HepG2 (cell line): Measurements from ENCODE around the gene ABCC3. TPM values are rescaled to one million over a fixed set of nuclear protein-coding genes. Genes with fewer than 3 reads are reported as not detected.

ENCODE experiments used
- ATAC-seq: fragments of 200-7000 bp; cut with Tn5 transposase; 3 replicates; pipeline ENCODE4 v1.9.1; 2020; ENCODE audit warnings: mild to moderate bottlenecking, moderate library complexity
- BruUV-seq: library from RNA; stranded (reverse); fragments of 400-500 nt; replicated peaks from 2 replicates; lab custom pipeline; 2021; lab: Mats Ljungman, UMichigan
- CTCF ChIA-PET: fragments of 300-600 bp; formaldehyde crosslinking; extraction: SDS; loops from one replicate; lab custom pipeline; 2021; ENCODE audit warnings: low total read pairs, inconsistent platforms, low intra/inter-chr PET ratio; lab: Yijun Ruan, JAX
- POLR2A ChIA-PET: fragments of 350-600 bp; sonication (Branson Sonifier 250); formaldehyde crosslinking; loops from one replicate; lab custom pipeline; 2020; ENCODE audit warnings: antibody characterized with exemption, inconsistent platforms; lab: Yijun Ruan, JAX
- DNase-seq: peaks from one replicate; pipeline ENCODE4 v3.0.0-alpha.2; 2015; ENCODE audit warnings: low spot score
- FAIRE-seq: peaks from 3 replicates; lab custom pipeline; 2011; peaks lifted over from hg19 to GRCh38; lab: Jason Lieb, UNC
- H2AFZ ChIP-seq: one replicate; pipeline ENCODE4 v1.6.1; 2011; ENCODE audit warnings: low read length, inconsistent platforms
- H3K27ac ChIP-seq: fragments of 300-600 bp; 3 replicates; pipeline ENCODE4 v1.8.0; 2011; ENCODE audit warnings: mixed run types, mild to moderate bottlenecking, mixed read lengths, low read length, inconsistent platforms; ENCODE audit not compliant: insufficient read depth; ENCODE audit errors: extremely low read length
- H3K27me3 ChIP-seq, 2 experiments: fragments of 200-600 bp in 1 of 2; 2 replicates in 1 of 2; 3 replicates in 1 of 2; pipeline versions ENCODE4 v1.6.0 to v1.8.0; 2011; ENCODE audit warnings: low read length in 2 of 2, mild to moderate bottlenecking in 2 of 2, moderate library complexity in 2 of 2, inconsistent platforms in 1 of 2; ENCODE audit not compliant: insufficient read depth in 2 of 2, control insufficient read depth in 1 of 2
- H3K36me3 ChIP-seq, 2 experiments: fragments of 200-600 bp in 1 of 2; replicated peaks in 1 of 2; 2 replicates in 1 of 2; 3 replicates in 1 of 2; pipeline versions ENCODE4 v1.5.1 to v1.8.0; 2011; ENCODE audit warnings: low read length in 2 of 2, inconsistent platforms in 1 of 2; ENCODE audit not compliant: insufficient read depth in 2 of 2, control insufficient read depth in 1 of 2
- H3K4me1 ChIP-seq: 2 replicates; pipeline ENCODE4 v1.5.1; 2012; ENCODE audit warnings: low read length, inconsistent platforms; ENCODE audit not compliant: insufficient read depth
- H3K4me2 ChIP-seq: 2 replicates; pipeline ENCODE4 v1.6.0; 2011; ENCODE audit warnings: low read depth, low read length, inconsistent platforms
- H3K4me3 ChIP-seq, 3 experiments: fragments of 200-600 bp in 1 of 3; sonication (generic), shearing (Covaris generic) in 1 of 3; replicated peaks in 1 of 3; 2 replicates each; pipeline ENCODE4 v1.5.1; 2011 to 2016; ENCODE audit warnings: low read length in 3 of 3, inconsistent platforms in 2 of 3, low read depth in 2 of 3, mild to moderate bottlenecking in 2 of 3, control low read depth in 1 of 3, mixed read lengths in 1 of 3; ENCODE audit not compliant: insufficient read depth in 1 of 3
- H3K79me2 ChIP-seq: one replicate; pipeline ENCODE4 v1.6.1; 2011; ENCODE audit warnings: low read length, inconsistent platforms; ENCODE audit not compliant: insufficient read depth
- H3K9ac ChIP-seq: 2 replicates; pipeline ENCODE4 v1.6.0; 2011; ENCODE audit warnings: mild to moderate bottlenecking, low read depth, low read length, inconsistent platforms; ENCODE audit not compliant: insufficient read depth
- H3K9me3 ChIP-seq: 2 replicates; pipeline ENCODE4 v1.5.1; 2012; ENCODE audit warnings: mild to moderate bottlenecking, low read length
- H4K20me1 ChIP-seq: 2 replicates; pipeline ENCODE4 v1.6.0; 2011; ENCODE audit warnings: inconsistent platforms, mild to moderate bottlenecking, low read length, moderate library complexity; ENCODE audit not compliant: insufficient read depth
- EHMT2 ChIP-seq: fragments of 200-600 bp; sonication (generic); IDR thresholded peaks from 2 replicates; pipeline ENCODE4 v1.7.0; 2017; ENCODE audit warnings: antibody characterized with exemption, low read depth, low read length, borderline replicate concordance
- ELF4 ChIP-seq: sonication (generic); formaldehyde crosslinking; IDR thresholded peaks from 2 replicates; pipeline ENCODE4 v1.5.0; 2020; ENCODE audit warnings: missing genetic modification reagents, mild to moderate bottlenecking, moderate library complexity, borderline replicate concordance
- EP300 ChIP-seq, 3 experiments: sonication (generic) in 1 of 3; formaldehyde crosslinking in 1 of 3; IDR thresholded peaks; 2 replicates each; pipeline versions ENCODE4 v1.5.1 to v1.6.1; 2011 to 2020; ENCODE audit warnings: low read depth in 2 of 3, low read length in 2 of 3, borderline replicate concordance in 1 of 3, improper control_type of control experiment in 1 of 3, mild to moderate bottlenecking in 1 of 3, missing genetic modification reagents in 1 of 3, moderate library complexity in 1 of 3
- FOXO1 ChIP-seq: sonication (generic); formaldehyde crosslinking; IDR thresholded peaks from 2 replicates; pipeline ENCODE4 v1.4.0; 2020; ENCODE audit warnings: missing genetic modification reagents
- MED13 ChIP-seq: sonication (generic); formaldehyde crosslinking; IDR thresholded peaks from 2 replicates; pipeline ENCODE4 v1.5.0; 2020; ENCODE audit warnings: missing genetic modification reagents
- MEIS2 ChIP-seq: sonication (generic); formaldehyde crosslinking; IDR thresholded peaks from 2 replicates; pipeline ENCODE4 v1.9.0; 2021; ENCODE audit warnings: mild to moderate bottlenecking, missing genetic modification reagents
- MLXIP ChIP-seq: sonication (generic); formaldehyde crosslinking; IDR thresholded peaks from 2 replicates; pipeline ENCODE4 v1.9.0; 2021; ENCODE audit warnings: missing genetic modification reagents, borderline replicate concordance
- SAP130 ChIP-seq: IDR thresholded peaks from 2 replicates; pipeline ENCODE4 v1.6.1; 2016; ENCODE audit warnings: low read depth
- ZMYM2 ChIP-seq: sonication (generic); formaldehyde crosslinking; IDR thresholded peaks from 2 replicates; pipeline ENCODE4 v1.8.0; 2022; ENCODE audit warnings: mild to moderate bottlenecking, missing genetic modification reagents
- ZNF256 ChIP-seq: sonication (generic); formaldehyde crosslinking; conservative IDR thresholded peaks from 2 replicates; pipeline ENCODE4 v1.4.0; 2020; ENCODE audit warnings: missing genetic modification reagents
- ZNF841 ChIP-seq: sonication (generic); formaldehyde crosslinking; IDR thresholded peaks from 2 replicates; pipeline ENCODE4 v1.8.1; 2023; ENCODE audit warnings: missing genetic modification reagents, borderline replicate concordance
- WGBS: methylation state at CpG from one replicate; pipeline ENCODE4 v1.1.6; 2017; ENCODE audit warnings: low lambda C conversion rate; 5-methylcytosine and 5-hydroxymethylcytosine counted together
- in situ Hi-C: cut with HindIII; loops from 2 replicates; pipeline ENCODE4 v1.10.0; 2017; ENCODE audit warnings: low pct_unique_long_range_greater_than_20kb; ENCODE audit not compliant: extremely low pct_ligation_motif_present
- intact Hi-C: fragments of 100-400 bp; cut with micrococcal nuclease; formaldehyde crosslinking; loops from one replicate; pipeline ENCODE4 v1.10.0; 2022; ENCODE audit not compliant: unreplicated experiment
- polyA plus RNA-seq, 8 experiments: library from polyadenylated mRNA; depleted of rRNA in 3 of 8; stranded (reverse) in 7 of 8; unstranded in 1 of 8; fragments of >200 nt; fragmentation: Illumina TruSeq in 4 of 8; extraction: Trizol in 4 of 8; gene quantifications; 2 replicates each; pipeline versions ENCODE4 v1.2.1 to v1.2.3, GENCODE V29; 2011 to 2016; ENCODE audit warnings: low read depth in 4 of 8, missing spikeins in 1 of 8, mixed read lengths in 1 of 8; ENCODE audit not compliant: insufficient read depth in 1 of 8
- total RNA-seq, 5 experiments: library from RNA; depleted of rRNA; stranded (reverse); fragments of >200 nt; fragmentation: Illumina TruSeq; extraction: Trizol; gene quantifications; 2 replicates each; pipeline ENCODE4 v1.2.3, GENCODE V29; 2016; ENCODE audit warnings: low read depth in 1 of 5
- TF ChIP-seq, protein P1 (sequence below), 2 experiments: sonication (generic) in 1 of 2; formaldehyde crosslinking in 1 of 2; IDR thresholded peaks; 2 replicates each; pipeline versions ENCODE4 v1.6.1 to v1.9.0; 2014 to 2022; ENCODE audit warnings: antibody characterized with exemption in 1 of 2, borderline replicate concordance in 1 of 2, inconsistent platforms in 1 of 2, low read depth in 1 of 2, missing genetic modification reagents in 1 of 2

ABCC3 gene
- total and polyA plus RNA-seq, 2 of the 13 experiments (the other 11 are each of a cell fraction or from before 2014, with no cell fraction given): 25.2 to 50.7 TPM

GRCh38 chr17:50719924-50720794 is 85.5 kb downstream of the ABCC3 start:
- intact Hi-C loops: no loop called here
- peaks cover 70% of the 10 kb centered on the region for H3K4me1 ChIP-seq
- H2AFZ ChIP-seq: no peak overlapping the region
- TF ChIP-seq FOXO1 (no peak), ZNF841 (CRISPR knock-in tag) (0 out of 2 replicates have a peak, but pooled peaks have one; percentile 12), ZMYM2 (CRISPR knock-in tag) (0 out of 2 replicates have a peak, but pooled peaks have one; percentile 19), MLXIP (CRISPR knock-in tag) (0 out of 2 replicates have a peak, but pooled peaks have one; percentile 67), ELF4 (CRISPR knock-in tag) (0 out of 2 replicates have a peak, but pooled peaks have one; percentile 35), SAP130 (CRISPR knock-in tag) (0 out of 2 replicates have a peak, but pooled peaks have one; percentile 18), ZNF256 (CRISPR knock-in tag) (0 out of 2 replicates have a peak, but pooled peaks have one; percentile 4), EP300 (IDR thresholded peaks at IDR 0.05; ENCODE audit: low read depth in 2 of 2, low read length in 2 of 2) (peak in 1 of 2 experiments; percentile 2; a peak in 1 of 4 replicates), EP300 (CRISPR knock-in tag; IDR thresholded peaks at IDR 0.05; ENCODE audit: borderline replicate concordance) (no peak), MED13 (CRISPR knock-in tag) (peak; percentile 10; the same call in 1 of the 2 replicates), MEIS2 (0 out of 2 replicates have a peak, but pooled peaks have one; percentile 7), EHMT2 (no peak)
- TF ChIP-seq, protein P1, sequence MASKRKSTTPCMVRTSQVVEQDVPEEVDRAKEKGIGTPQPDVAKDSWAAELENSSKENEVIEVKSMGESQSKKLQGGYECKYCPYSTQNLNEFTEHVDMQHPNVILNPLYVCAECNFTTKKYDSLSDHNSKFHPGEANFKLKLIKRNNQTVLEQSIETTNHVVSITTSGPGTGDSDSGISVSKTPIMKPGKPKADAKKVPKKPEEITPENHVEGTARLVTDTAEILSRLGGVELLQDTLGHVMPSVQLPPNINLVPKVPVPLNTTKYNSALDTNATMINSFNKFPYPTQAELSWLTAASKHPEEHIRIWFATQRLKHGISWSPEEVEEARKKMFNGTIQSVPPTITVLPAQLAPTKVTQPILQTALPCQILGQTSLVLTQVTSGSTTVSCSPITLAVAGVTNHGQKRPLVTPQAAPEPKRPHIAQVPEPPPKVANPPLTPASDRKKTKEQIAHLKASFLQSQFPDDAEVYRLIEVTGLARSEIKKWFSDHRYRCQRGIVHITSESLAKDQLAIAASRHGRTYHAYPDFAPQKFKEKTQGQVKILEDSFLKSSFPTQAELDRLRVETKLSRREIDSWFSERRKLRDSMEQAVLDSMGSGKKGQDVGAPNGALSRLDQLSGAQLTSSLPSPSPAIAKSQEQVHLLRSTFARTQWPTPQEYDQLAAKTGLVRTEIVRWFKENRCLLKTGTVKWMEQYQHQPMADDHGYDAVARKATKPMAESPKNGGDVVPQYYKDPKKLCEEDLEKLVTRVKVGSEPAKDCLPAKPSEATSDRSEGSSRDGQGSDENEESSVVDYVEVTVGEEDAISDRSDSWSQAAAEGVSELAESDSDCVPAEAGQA (IDR thresholded peaks at IDR 0.05; ENCODE audit: low read depth): no peak
- TF ChIP-seq, protein P1 (CRISPR knock-in tag; IDR thresholded peaks at IDR 0.05; ENCODE audit: borderline replicate concordance): 0 out of 2 replicates have a peak, but pooled peaks have one; percentile 54

More at GRCh38 chr17:50719924-50720794, 85.5 kb downstream of the ABCC3 start:
- Histone ChIP-seq H3K27ac (peak overlapping the region; percentile 95), H3K79me2 (peaks cover 57% of the 10 kb centered on the region), H3K9ac (peak overlapping the region; percentile 97), H3K36me3 (peaks cover 0 to 1% of the 10 kb centered on the region in 2 experiments; a peak in 1 of 5 replicates), H3K27me3 (no peaks in the 10 kb centered on the region), H3K9me3 (no peaks in the 10 kb centered on the region), H3K4me2 (peak overlapping the region; percentile 95), H3K4me3 (peak overlapping the region; percentile 82 to 96 (median 94)), H4K20me1 (peaks cover 55% of the 10 kb centered on the region)
- ChIA-PET POLR2A (interaction anchor here (0.7 to 4.2 kb wide), 37 partner anchors 8 to 510 kb away, joined by 3 to 54 read pairs (median 5); partner anchors contain the start of genes ANKRD40, CACNA1G and TOB1), CTCF (no interaction called here)
- FAIRE-seq (no peak), ATAC-seq (no peak), DNase-seq (no peak)
- in situ Hi-C loops: no loop called here
- BruUV-seq: TSS peak; percentile 64
- WGBS: under 1% methylated on average over 25 of the region's 25 CpGs
